Aorta (tissue), 5 donors: Measurements from ENCODE around the gene DMTF1. TPM values are rescaled to one million over a fixed set of nuclear protein-coding genes. Genes with fewer than 3 reads are reported as not detected.

Experiments
- ATAC-seq: fragments of 200-7000 bp; cut with Tn5 transposase; one replicate; pipeline ENCODE4 v1.9.1; 2022; ENCODE audit warnings: moderate library complexity; ENCODE audit not compliant: low FRiP score
- DNase-seq, 2 donors: peaks; one replicate each; pipeline ENCODE4 v3.0.0-alpha.2; 2020
- H3K27ac ChIP-seq, 2 donors: one replicate each; pipeline ENCODE4 v1.5.1; 2013; ENCODE audit warnings: low read length in 2 of 2, mild to moderate bottlenecking in 2 of 2, moderate library complexity in 2 of 2, control low read depth in 1 of 2, inconsistent platforms in 1 of 2, low read depth in 1 of 2
- H3K27me3 ChIP-seq, 2 donors: one replicate each; pipeline ENCODE4 v1.6.1; 2013; ENCODE audit warnings: control low read depth in 1 of 2, low read length in 1 of 2, mild to moderate bottlenecking in 1 of 2, moderate library complexity in 1 of 2; ENCODE audit not compliant: insufficient read depth in 2 of 2, control insufficient read depth in 1 of 2
- H3K36me3 ChIP-seq, 2 donors: one replicate each; pipeline ENCODE4 v1.6.1; 2013; ENCODE audit warnings: control low read depth in 1 of 2, low read length in 1 of 2, mild to moderate bottlenecking in 1 of 2; ENCODE audit not compliant: insufficient read depth in 2 of 2, control insufficient read depth in 1 of 2
- H3K4me1 ChIP-seq, 2 donors: one replicate each; pipeline ENCODE4 v1.6.1; 2013; ENCODE audit warnings: low read length in 2 of 2, control low read depth in 1 of 2, mild to moderate bottlenecking in 1 of 2, moderate library complexity in 1 of 2; ENCODE audit not compliant: insufficient read depth in 2 of 2, control insufficient read depth in 1 of 2
- H3K4me3 ChIP-seq, 2 donors: one replicate each; pipeline ENCODE4 v1.5.1; 2013; ENCODE audit warnings: low read length in 2 of 2, control low read depth in 1 of 2, mild to moderate bottlenecking in 1 of 2
- H3K9me3 ChIP-seq: one replicate; pipeline ENCODE4 v1.6.1; 2013; ENCODE audit warnings: mild to moderate bottlenecking, low read length; ENCODE audit not compliant: control insufficient read depth
- WGBS, 2 donors: extraction: QIAGEN DNeasy Blood & Tissue Kit; methylation state at CpG; one replicate each; pipeline ENCODE4 v1.1.7; 2013; 5-methylcytosine and 5-hydroxymethylcytosine counted together
- intact Hi-C, 2 donors: fragments of 100-400 bp; cut with DNase I; formaldehyde crosslinking; loops; one replicate each; pipeline versions ENCODE4 v1.14.2 to v1.15.0; 2022
- polyA plus RNA-seq, 2 donors: library from polyadenylated mRNA; stranded (reverse); fragments of 200-250 nt; gene quantifications; one replicate each; pipeline ENCODE4 v1.2.3, GENCODE V29; 2013
- total RNA-seq, 2 donors: library from RNA; stranded (reverse); fragmentation: NEBNext Ultra II Directional; extraction: Animal tissue kit (Norgen Biotek cat#: 25700); gene quantifications; one replicate each; pipeline ENCODE4 v1.2.1, GENCODE V29; 2021
- donor health status: healthy with polysubstance abuse.
- donor health status: Bipolar disorder and iron deficiency.
- donor health status: DM: no; HTN: no; CAD: no.
- donor health status: DM: no; HTN: no; CAD: no.
- donor health status: DM: yes; HTN: yes; CAD: no.

DMTF1 gene
- total and polyA plus RNA-seq, 4 donors: 18.7 to 135 (median 73.1) TPM

DNA sequence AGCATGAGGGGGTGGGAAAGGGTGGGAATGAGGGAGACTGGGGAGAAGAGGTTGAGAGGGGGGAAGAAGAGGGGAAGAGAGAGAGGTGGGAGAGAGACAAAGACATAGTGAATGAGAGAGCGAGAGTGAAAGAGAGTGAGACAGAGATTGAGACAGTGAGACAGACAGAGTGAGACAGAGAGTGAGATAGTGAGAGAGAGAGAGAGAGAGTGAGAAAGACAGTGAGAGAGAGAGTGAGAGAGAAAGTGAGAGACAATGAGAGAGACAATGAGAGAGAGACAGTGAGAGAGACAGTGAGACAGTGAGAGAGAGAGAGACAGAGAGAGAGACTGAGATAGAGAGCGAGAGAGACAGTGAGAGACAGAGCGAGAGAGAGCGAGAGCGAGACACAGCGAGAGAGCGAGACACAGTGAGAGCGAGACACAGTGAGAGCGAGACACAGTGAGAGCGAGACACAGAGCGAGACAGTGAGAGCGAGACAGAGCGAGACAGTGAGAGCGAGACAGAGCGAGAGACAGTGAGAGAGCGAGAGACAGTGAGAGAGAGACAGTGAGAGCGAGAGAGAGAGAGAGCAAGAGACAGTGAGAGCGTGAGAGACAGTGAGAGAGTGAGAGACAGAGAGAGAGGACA, 57.2 kb downstream of the DMTF1 start:
- DNase-seq: no peak
- H3K9me3 ChIP-seq: peaks cover 4% of the 10 kb centered on the region
- WGBS, 2 donors: 91% methylated on average over 17 to 18 of the region's 18 CpGs

DNA sequence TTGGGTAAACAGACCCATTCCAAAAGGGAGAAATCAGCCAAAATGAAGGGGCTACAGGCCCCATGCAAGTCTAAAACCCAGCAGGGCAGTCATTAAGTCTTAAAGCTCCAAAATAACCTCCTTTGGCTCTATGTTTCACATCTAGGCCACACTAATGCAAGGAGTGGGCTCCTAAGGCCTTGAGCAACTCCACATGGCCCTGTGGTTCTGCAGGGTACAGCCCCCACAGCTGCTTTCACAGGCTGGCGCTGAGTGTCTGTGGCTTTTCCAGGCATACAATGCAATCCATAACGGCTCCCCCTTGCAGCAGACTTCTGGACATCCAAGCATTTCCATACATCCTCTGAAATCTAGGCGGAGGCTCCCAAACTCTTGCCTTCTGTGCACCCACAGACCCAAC, 58.3 kb downstream of the DMTF1 start:
- Histone ChIP-seq H3K9me3 (peaks cover 4% of the 10 kb centered on the region), H3K4me1 (peaks cover 1 to 3% of the 10 kb centered on the region in 2 donors), H3K27ac (no peak overlapping the region), H3K36me3 (no peaks in the 10 kb centered on the region), H3K27me3 (no peaks in the 10 kb centered on the region), H3K4me3 (no peak overlapping the region)
- 87 to 91% methylated on average over 3 of the region's 3 CpGs for WGBS, 2 donors
- intact Hi-C loops: loop anchor here in 1 of 2 donors (10.0 kb wide), 1 partner anchor 156 kb away; the partner anchor contains the start of gene ELAPOR2
- DNase-seq (no peak), ATAC-seq (no peak)

More for the DNA sequence above, 57.2 kb downstream of the DMTF1 start:
- H3K4me1 ChIP-seq: peaks cover 1 to 3% of the 10 kb centered on the region in 2 donors
- no peaks in the 10 kb centered on the region for H3K27me3 ChIP-seq
- intact Hi-C loops: no loop called here
- no peak overlapping the region for H3K27ac ChIP-seq
- no peaks in the 10 kb centered on the region for H3K36me3 ChIP-seq
- ATAC-seq: no peak
- H3K4me3 ChIP-seq: no peak overlapping the region

DNA sequence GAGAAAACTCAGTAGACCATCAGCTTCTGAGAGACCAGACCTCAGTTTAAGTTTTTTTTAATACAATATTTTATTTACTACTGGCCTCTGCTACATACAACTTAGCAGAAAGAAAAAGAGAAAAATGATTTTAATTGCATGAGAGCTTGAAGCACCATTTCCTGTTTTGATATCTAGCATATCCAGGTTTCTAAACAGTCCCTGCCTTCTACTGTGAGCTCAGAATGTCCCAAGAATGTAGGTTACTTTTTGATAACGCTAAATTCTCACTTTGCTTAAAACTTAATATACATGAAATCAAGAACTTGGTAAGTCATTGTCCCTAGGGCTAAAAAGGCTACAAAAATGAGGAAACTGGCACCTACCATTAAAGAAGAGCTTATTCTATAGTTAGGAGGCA, 60.2 kb downstream of the DMTF1 start:
- no peak for ATAC-seq
- intact Hi-C loops: loop anchor here in 1 of 2 donors (10.0 kb wide), 1 partner anchor 158 kb away; the partner anchor contains the start of gene ELAPOR2
- WGBS, 2 donors: 90 to 91% methylated on average over 1 of the region's 1 CpG

DNA sequence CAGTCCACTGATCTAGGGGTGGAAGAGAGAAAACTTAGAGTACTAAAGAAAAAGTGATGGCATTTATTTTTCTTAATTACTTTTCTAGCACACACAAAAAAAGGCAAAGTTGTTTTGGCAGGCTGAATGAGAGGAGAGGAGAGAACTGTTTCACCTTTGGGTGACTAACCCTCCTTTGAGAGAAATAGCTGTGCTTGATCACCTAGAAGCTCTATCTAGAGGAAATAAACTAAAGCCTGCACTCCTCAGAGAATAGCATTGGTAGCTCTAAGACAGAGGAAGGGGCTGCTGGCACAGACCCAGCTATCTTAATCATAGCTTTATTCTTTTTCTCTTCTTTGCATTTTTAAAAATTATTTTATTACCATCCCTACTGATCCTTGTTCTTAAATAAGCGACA, 61.0 kb downstream of the DMTF1 start:
- Histone ChIP-seq H3K36me3 (no peaks in the 10 kb centered on the region), H3K4me1 (peaks cover 1 to 8% of the 10 kb centered on the region in 2 donors), H3K27ac (no peak overlapping the region), H3K4me3 (no peak overlapping the region), H3K27me3 (no peaks in the 10 kb centered on the region), H3K9me3 (no peaks in the 10 kb centered on the region)
- 92 to 95% methylated on average over 1 of the region's 1 CpG for WGBS, 2 donors
- intact Hi-C loops: loop anchor here in 1 of 2 donors (10.0 kb wide), 1 partner anchor 158 kb away; the partner anchor contains the start of gene ELAPOR2
- DNase-seq (no peak), ATAC-seq (no peak)

More for the DNA sequence above, 60.2 kb downstream of the DMTF1 start:
- Histone ChIP-seq H3K4me3 (no peak overlapping the region), H3K27ac (no peak overlapping the region), H3K36me3 (no peaks in the 10 kb centered on the region), H3K27me3 (no peaks in the 10 kb centered on the region), H3K9me3 (no peaks in the 10 kb centered on the region), H3K4me1 (peaks cover 1 to 3% of the 10 kb centered on the region in 2 donors)
- DNase-seq: no peak

DNA sequence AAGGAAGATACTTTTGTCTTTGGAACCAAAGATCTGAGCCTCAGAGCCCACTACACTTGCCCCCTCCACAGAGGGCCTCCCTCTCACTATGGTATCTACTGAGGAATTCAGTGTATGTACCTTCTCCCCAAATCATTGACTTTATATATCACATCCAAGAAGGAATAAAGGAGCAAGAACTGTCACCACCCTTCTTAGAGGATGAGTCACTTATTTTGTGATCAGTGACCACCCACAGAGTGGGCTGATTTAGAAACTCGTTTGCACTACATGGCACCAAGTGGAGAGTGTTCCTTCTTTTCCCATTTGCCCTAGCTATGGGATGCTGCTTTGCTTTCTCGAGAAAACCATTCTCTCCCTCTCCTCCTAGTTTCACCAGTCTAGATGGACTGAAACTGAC, 61.6 kb downstream of the DMTF1 start:
- Histone ChIP-seq H3K36me3 (no peaks in the 10 kb centered on the region), H3K27ac (no peak overlapping the region), H3K4me3 (no peak overlapping the region), H3K27me3 (no peaks in the 10 kb centered on the region), H3K9me3 (no peaks in the 10 kb centered on the region), H3K4me1 (peaks cover 1 to 10% of the 10 kb centered on the region in 2 donors)
- ATAC-seq (no peak), DNase-seq (no peak)
- WGBS, 2 donors: 62 to 64% methylated on average over 2 of the region's 2 CpGs
- intact Hi-C loops: loop anchor here in 1 of 2 donors (10.0 kb wide), 1 partner anchor 159 kb away; the partner anchor contains the start of gene ELAPOR2

DNA sequence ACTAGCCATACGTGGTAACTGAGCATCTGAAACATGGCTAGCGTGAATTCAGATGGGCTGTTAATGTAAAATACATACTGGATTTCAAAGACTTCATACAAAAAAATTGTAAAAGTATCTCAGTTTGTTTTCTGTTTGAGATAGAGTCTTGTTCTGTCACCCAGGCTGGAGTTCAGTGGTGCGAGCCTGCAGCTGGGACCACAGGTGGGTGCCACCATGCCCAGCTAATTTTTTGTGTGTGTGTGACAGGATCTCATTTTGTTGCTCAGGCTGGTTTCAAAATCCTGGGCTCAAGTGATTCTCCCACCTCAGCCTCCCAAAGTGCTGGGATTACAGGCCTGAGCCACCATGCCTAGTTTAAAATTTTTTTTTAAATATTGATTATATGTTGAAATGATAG, 62.8 kb downstream of the DMTF1 start:
- H3K9me3 ChIP-seq: no peaks in the 10 kb centered on the region
- 96% methylated on average over 3 of the region's 3 CpGs for WGBS, 2 donors
- no peaks in the 10 kb centered on the region for H3K27me3 ChIP-seq

DNA sequence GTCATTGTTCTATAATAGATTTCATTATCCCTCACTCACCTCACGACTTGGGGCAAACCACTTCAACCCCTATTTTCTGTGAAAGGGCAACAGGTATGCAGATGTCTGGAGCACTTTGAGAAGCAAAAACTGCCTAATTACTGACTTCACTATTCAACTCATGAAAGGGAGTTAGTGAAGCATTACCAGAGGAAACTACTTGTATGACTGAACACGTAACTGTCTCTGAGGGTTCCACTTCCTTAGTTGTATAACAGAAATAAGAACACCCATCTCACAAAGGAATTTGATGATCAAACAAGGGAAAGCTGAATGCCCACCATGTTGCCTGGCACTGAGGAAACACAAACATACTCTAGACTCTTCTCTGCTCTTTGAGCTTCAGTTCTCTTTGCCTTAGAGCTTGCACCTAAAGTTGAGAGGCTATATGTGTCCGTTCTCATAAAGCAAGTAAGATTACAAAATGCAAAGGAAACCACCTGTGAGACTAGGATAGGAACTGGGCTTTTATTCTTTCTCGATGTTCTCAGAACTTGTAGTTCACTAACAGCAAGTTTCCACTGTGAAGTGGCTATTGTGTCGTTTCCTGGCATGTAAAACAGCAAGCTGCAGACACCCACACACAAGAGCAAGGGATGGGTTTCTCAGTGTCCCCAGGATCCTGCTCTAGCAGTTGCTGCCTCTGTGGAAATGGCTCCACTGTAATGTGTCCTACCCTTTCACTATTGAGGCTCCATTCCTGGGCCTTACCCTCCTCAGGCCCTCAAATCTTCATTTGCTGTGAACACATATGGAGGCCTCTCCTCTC, 64.7 kb downstream of the DMTF1 start:
- no peak for DNase-seq
- no peak for ATAC-seq
- intact Hi-C loops: loop anchor here in 1 of 2 donors (10.0 kb wide), 1 partner anchor 162 kb away; the partner anchor contains the start of gene ELAPOR2
- no peaks in the 10 kb centered on the region for H3K27me3 ChIP-seq
- no peak overlapping the region for H3K27ac ChIP-seq
- H3K36me3 ChIP-seq: no peaks in the 10 kb centered on the region
- peaks cover 1 to 10% of the 10 kb centered on the region in 2 donors for H3K4me1 ChIP-seq
- WGBS, 2 donors: 79 to 84% methylated on average over 5 of the region's 5 CpGs
- no peak overlapping the region for H3K4me3 ChIP-seq
- H3K9me3 ChIP-seq: no peaks in the 10 kb centered on the region

More for the DNA sequence above, 62.8 kb downstream of the DMTF1 start:
- Histone ChIP-seq H3K36me3 (no peaks in the 10 kb centered on the region), H3K4me1 (peaks cover 1 to 10% of the 10 kb centered on the region in 2 donors), H3K27ac (no peak overlapping the region), H3K4me3 (no peak overlapping the region)
- ATAC-seq (no peak), DNase-seq (no peak)
- intact Hi-C loops: loop anchor here in 1 of 2 donors (10.0 kb wide), 1 partner anchor 160 kb away; the partner anchor contains the start of gene ELAPOR2

DNA sequence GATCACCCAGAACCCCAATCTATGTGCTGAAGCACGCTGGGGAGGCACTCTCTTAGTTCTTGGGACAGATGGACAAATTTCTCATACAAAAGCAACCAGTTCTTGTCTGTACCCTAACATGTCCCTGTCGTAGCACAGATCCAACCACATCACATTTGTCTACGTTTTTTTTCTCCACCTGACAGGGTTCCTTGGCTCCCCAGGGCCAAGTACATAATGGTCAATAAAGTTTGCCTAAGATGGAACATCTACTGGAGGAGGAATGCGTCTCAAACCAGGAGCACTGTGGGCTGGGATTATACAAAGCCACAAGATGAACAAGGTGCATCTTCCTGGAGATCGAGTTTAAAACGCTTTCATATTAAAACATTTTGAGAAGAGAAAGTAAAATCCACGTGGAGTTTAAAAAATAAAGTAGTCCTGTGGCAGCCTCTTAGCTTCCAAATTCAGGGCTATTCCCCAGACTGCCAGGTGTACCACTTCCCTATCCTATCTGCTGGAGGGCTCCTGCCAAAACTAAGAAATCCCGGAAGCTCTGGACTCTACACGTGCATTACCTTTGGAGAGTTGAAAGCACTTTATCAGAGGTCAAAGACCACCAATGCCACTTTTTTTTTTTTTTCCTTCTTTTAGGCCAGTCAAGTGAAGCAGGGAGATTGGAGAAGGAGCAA, 65.9 kb downstream of the DMTF1 start:
- Histone ChIP-seq H3K4me3 (peak overlapping the region in 1 of 2 donors; percentile 96), H3K4me1 (peaks cover 1 to 7% of the 10 kb centered on the region in 2 donors), H3K27ac (no peak overlapping the region), H3K36me3 (no peaks in the 10 kb centered on the region), H3K27me3 (no peaks in the 10 kb centered on the region), H3K9me3 (no peaks in the 10 kb centered on the region)
- ATAC-seq (no peak), DNase-seq (no peak)
- intact Hi-C loops: loop anchor here in 1 of 2 donors (10.0 kb wide), 1 partner anchor 163 kb away; the partner anchor contains the start of gene ELAPOR2
- WGBS, 2 donors: 67 to 71% methylated on average over 9 of the region's 9 CpGs
